ENCODE data around the gene CUX1. TPM values are rescaled to one million over a fixed set of nuclear protein-coding genes. Genes with fewer than 3 reads are reported as not detected.
"Not testable (repeated sequence)": the region's sequence is repeated elsewhere in the genome, so short reads cannot be mapped to it uniquely, and the experiment has no call there.

Gene CUX1
- polyA plus RNA-seq, 3 donors, result 94.4 to 104 (median 98.5) TPM

DNA sequence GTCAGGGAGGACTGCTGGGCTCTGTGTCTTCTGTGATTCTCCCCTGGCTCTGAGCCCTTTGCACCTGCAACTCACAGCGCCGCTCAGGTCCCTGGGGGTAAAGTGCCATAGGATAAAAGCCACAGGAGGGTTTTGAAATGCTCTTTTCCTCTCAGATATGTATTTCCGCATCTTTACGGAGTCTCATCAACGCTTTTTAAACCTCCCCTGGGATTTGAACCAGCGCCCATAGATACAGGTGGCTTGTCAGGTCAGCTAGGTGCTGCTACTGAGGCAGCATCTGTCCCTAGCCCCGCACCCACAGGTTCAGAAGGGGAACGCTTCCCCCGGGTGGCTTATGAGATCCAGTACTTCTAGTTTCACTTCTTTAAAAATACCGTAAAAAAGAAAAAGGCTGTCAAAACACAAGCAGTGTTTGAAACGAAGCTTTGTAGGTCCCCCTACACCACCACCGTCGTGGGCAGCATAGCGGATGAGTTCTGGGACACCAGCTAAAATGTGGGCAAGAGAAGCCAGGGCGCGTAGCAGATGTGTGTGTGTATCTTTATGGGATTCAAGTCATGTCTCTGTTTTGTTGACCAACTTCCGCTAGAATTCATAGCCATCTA, 173.5 kb downstream of the CUX1 start:
- DNase-seq (ENCODE audit: low read depth in 3 of 3, low spot score in 2 of 3), result no peak

DNA sequence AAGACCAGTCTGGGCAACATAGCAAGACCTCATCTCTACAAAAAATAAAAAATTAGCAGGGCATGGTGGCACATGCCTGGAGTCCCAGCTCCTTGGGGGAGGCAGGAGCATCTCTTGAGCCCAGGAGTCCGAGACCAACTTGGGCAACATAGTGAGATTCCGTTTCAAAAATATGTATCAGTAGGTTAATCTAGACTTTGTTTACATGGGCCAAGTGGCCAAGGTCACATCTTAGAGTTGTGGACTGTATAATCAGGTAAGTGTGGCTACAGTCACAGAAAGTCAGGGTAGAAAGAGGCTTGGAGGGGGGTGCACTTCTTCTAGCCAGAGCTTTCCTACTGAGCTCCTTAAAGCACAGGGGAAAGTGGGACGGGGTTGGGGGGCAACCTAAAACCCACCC, 174.4 kb downstream of the CUX1 start:
- DNase-seq (ENCODE audit: low read depth in 3 of 3, low spot score in 2 of 3), result no peak

DNA sequence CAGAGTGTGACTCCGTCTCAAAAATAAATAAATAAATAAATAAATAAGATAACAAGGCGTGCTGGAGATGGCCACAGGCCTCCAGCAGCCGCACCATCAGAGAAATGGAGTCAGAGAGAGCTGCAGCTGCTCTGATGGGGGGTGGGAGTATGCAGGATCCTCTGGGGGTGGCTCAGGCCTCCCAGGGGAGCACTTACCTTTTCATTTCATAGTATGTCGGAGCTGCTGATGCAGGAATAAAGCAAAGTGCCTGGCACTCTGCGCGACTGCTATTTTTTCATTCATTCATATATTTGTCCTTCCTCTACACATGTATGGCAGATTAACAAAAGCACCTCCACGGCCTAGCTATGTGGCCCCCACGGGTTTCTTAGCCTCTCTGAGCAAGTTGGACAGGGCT, 175.9 kb downstream of the CUX1 start:
- no peak for DNase-seq (ENCODE audit: low read depth in 3 of 3, low spot score in 2 of 3)

DNA sequence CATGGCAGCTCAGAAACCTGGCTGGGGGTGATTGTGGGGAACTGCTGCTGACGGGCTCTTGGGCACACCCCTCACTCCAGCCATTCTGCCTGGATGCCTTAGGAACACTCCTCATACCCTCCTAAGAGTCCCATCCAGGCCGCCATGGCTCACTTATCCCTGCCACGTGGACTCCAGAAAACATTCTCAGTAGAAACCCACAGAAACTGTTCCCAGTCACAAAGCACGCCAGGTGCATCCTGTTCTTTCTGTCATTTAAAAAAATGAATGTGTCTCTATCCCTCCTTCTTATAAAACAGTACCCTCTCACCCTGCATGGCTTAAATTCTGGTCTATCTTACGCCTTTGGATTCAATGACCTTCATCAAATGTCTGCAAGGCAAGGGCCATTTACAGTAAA, 177.7 kb downstream of the CUX1 start:
- no peak for DNase-seq (ENCODE audit: low read depth in 3 of 3, low spot score in 2 of 3)

DNA sequence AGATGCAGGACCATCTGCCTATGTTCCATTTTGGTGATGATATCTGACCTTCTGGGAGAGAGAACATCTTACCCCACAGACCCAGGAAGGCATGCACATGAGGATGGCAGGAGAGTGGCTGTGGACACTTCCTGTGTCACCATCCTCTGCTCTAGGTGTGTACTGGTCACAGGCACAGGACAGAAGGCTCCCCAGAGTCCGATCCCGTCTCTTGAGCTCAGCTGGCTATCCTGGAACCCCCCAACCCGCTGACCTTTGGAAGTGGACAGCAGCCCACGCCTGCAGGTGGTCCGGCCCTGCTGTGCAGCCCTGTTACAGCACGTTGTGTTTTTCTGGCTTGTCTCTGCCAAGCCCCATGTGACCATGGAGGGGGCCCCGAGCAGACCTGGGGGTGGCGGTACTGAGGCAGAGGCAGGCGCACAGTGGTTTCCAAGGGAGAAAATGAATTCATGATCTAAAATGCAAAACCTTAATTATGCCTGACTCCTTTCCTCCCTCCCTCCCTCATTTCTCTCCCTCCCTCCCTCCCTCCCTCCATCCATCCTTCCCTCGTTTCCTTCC, 178.8 kb downstream of the CUX1 start:
- no peak for DNase-seq (ENCODE audit: low read depth in 3 of 3, low spot score in 2 of 3)

DNA sequence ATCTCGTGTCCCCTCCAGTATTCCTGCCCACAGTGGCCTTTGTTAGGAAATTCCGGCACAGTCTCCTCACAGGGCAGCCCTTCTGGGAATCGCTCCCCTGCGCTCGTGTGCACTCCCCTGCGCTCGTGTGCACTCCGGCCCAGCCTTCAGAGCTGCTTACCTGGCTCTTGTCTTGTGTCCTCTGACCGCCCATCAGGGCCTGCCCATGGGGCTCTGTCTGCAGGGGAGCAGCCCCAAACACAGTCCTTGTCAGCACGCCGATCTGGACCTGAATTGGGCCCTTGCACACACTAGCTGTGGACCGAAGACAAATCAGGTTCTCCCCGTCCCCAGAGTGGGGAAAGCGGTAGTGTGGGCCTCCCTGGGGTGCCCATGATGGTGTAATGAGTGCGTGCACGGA, 179.4 kb downstream of the CUX1 start:
- DNase-seq (ENCODE audit: low read depth in 3 of 3, low spot score in 2 of 3), result no peak

DNA sequence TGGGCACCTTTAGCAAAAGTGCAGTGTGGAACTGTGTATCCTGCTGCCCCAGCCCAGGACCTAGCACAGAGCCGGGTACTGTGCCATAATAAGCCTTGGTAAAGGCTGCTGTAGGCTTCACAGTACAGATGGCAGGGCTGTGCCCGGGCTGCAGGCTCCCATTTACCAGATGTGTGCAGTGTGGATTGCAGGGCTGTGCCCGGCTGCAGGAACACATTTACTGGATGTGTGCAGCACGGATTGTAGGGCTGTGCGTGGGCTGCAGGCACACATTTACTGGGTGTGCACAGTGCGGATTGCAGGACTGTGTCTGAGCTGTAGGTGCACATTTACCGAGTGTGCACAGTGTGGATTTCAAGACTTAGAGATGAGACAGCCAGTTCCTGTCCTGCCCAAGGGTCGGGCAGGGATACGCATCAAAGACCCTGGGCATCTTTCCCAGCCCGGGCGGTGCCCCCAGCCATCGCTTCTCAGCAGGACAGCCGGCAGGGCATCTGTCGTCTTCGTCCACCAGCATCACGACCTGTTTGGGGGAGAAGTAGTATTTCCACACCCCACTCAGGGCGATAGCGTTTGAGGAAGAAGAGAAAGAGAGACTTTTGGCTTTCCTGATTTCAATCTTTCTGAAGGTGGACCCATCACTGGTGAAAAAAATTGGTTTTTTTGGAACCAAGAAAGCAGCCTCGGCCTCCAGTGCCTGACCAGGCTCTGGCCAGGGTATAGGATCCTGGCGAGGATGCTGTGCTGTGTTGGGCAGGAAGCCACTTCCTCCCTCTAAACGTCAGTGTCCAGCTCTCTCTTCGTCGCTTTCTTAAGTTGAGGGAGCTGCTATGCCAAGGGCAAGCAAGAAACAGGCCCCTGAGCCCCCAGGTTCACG, 180.8 kb downstream of the CUX1 start:
- no peak for DNase-seq (ENCODE audit: low read depth in 3 of 3, low spot score in 2 of 3)

DNA sequence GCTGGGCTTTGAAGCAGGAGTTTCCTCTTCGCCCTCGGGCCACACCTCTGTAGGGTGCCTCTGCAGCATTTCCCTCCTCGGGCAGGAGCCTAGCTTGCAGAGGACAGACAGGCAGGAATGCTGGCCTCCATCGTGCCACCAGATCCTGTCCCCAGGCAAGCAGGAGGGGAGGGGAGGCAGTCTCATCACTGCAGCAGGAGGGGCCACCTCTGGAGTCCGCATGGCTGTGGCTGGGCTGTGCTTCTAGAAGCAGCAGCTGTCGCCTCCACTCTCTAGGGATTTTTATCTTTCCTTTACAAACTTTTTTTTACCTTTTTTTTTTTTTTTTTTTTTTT, 181.4 kb downstream of the CUX1 start:
- no peak for DNase-seq (ENCODE audit: low read depth in 3 of 3, low spot score in 2 of 3)

DNA sequence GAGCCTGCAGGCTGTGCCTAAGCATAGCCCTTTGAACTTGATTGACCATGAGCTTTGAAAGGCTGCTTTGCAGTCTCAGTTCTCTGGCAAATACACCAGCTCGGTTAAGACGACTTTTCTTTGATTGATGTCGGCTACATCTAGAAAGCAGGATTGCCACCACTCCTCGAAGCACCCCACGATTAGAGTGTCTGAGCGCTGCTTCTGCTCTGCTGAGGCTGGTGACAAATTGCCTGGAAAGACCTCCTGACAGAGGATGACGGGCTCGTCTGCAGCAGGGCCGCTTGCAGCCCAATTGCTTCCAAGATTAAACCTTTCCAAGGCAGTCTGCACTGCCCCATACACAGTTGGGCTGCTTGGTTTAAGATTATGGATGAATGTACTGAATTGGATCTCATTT, 182.0 kb downstream of the CUX1 start:
- DNase-seq (ENCODE audit: low read depth in 3 of 3, low spot score in 2 of 3), result no peak

DNA sequence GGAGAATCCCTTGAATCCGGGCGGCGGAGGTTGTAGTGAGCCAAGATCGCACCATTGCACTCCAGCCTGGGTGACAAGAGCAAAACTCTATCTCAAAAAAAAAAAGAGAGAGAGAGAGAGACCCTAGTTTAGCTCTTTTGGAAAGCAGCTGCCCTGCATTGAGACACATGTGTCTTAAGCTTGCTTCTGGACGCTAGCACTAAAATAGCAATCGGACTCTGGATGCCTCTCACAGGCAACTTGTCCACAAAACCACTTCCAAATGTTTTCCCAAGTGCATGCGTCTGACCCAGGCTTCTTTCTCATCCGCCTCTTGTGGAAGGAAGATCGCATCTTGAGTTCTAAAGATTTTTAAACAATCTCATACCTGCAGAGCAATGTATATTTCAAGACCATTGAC, 182.7 kb downstream of the CUX1 start:
- DNase-seq (ENCODE audit: low read depth in 3 of 3, low spot score in 2 of 3), result no peak

DNA sequence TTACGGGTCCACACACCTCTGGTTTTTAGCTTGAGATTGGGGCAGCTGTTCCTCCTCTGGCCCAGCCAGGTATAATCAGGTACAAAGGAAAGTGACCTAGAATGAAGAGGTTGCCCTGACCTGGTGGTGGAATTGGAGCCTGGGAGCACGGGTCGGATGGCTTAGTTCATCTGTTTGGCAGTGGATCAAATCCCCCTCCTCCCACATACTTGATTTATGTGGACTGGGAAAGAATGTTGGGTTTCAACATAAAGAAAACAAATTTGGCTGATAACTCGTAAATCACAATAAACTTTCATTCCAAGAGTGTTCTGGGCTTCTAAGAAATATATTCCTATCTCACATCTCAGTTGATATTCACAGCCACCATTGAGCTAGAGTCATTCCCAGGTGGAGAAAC, 186.8 kb downstream of the CUX1 start:
- DNase-seq (ENCODE audit: low read depth in 3 of 3, low spot score in 2 of 3), result no peak

DNA sequence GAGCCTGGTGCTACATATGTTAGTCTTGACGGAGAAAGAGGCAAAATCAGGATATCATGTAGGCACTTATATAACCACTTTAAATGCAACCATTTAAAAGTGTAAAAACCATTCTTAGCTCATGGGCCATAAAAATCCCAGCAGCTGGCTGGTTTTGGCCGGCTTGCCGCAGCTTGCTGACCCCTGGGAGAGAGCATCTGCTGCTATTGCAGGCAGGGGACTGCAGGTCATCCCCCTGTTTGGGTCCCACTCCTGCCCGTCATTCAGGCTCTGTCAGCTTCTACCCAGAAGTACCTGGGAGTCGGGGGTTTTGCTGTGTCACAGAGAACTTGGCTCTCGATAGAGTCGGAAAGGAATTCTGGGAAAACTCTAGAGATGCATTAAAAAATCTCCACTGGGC, 187.4 kb downstream of the CUX1 start:
- DNase-seq (ENCODE audit: low read depth in 3 of 3, low spot score in 2 of 3), result no peak

DNA sequence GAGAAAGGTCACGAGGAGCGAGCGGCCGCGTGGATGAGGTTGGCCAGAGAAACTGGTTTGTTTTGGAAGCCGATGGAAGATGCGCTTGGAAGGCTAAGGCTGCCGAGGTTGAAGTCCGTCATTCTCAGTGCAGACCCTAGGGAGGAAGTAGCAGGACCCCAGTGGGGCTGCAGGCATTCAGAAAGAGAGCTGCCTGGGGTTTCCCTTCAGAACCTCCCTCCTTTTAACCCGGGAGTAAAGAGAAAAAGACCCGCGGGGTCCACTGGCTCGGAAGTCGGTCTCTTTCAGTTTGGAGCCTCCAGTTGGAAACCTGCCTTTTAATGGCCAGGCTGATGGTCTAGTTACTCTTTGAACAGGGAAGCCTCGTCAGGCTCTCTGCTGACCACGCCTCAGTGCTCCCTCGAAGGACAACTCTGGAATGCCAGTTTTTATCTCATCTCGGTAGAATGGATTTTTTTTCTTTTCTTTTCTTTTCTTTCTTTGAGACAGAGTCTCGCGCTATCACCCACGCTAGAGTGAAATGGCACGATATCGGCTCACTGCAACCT, 188.6 kb downstream of the CUX1 start:
- no peak for DNase-seq (ENCODE audit: low read depth in 3 of 3, low spot score in 2 of 3)

DNA sequence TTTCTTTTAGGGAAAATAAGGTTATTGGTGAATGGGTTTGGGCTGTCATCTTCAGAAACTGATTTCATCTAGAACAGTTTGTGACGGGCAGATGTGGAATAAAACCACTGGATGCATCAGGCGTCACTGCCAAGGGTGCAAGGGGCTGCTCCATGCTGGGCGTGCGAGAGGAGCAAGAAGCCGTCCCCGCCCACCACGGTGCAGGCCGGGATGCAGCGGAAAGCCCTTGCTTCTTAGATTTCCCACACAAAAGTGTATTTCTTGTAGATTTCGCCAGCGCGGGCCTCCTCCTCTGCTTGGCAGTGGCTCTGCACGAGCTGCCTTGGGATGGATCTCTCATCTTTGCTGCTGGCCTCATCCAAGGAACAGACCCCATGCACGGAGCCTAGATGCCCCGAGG, 189.3 kb downstream of the CUX1 start:
- DNase-seq (ENCODE audit: low read depth in 3 of 3, low spot score in 2 of 3), result no peak

DNA sequence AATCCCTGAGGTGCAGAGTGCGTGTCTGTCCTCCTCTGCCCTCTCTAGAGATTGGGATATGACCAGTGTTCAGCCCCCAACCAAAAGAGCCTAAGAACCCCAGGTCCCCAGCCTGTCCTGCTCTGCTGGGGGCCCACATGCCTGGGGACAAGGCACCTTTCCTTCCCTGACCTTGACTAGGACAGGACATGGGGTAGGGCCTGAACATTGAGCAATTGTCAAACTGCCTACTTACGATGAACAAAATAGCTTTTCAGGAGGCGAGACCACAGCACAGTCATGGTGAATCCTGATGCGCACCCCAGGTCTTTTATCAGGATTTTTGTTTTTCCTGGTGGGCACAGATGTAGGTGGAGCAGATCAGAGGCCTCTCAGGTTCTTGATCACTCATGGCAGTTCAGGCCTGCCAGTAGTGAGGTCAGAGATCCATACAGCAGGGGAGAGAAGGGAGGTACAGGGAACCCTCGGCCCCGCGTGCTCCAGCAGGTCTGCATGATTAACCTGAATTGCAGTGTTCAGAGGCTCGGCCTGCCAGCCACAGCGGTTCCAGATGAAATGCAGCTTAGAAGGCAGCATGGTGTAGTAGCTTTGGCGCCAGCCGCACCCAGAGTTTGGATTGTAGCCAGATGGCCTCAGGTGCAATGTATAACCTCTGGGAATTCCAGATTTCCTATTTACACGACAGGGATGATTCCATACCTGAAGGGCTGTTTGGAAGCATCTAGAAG, 191.3 kb downstream of the CUX1 start:
- no peak for DNase-seq (ENCODE audit: low read depth in 3 of 3, low spot score in 2 of 3)

DNA sequence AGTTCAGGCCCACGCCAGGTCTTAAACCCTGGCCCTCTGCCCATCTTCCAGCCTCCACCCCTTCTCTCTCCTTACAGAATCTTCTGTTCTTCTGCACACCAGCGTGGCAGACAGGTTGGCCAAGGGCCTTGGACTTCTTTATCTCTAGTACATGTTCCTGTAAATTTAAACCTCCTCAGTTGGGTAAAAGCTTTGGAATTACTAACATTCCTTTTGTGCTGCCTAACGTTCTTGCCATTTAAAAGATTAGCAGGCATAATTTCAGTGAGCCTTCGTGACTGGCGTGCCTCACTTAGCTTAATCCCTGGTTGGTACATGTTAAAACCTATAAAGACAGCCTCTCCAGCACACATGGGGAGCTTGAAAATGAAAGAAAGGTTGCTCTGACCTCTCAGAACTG, 192.2 kb downstream of the CUX1 start:
- DNase-seq (ENCODE audit: low read depth in 3 of 3, low spot score in 2 of 3), result no peak

DNA sequence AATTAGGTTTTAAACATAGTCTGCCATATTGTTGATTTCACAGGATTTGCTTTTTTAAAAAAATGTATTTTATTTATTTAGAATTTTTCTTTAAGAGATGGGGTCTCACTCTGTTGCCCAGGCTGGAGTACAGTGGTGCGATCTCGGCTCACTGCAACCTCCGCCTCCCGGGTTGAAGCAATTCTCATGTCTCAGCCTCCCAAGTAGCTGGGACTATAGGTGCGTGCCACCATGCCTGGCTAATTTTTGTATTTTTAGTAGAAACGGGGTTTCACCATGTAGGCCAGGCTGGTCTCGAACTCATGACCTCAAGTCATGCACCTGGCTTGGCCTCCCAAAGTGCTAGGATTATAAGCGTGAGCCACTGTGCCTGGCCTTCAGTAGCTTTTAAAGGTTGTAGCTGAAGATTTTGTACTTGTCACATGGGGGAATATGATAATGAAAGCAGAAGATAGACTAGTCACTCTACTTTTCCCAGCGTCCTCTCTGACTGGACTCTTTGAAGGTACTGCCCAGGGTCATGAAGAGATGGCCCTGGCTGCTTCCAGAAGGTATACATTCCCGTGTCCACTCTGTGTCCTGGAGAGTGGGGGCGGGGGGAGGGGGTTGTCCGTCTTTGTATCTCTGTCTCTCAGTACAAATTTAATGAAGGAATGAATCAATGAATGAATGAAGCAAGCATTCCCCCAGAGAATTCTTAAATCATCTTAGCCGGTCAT, 194.8 kb downstream of the CUX1 start:
- DNase-seq (ENCODE audit: low read depth in 3 of 3, low spot score in 2 of 3), result not testable (repeated sequence)

DNA sequence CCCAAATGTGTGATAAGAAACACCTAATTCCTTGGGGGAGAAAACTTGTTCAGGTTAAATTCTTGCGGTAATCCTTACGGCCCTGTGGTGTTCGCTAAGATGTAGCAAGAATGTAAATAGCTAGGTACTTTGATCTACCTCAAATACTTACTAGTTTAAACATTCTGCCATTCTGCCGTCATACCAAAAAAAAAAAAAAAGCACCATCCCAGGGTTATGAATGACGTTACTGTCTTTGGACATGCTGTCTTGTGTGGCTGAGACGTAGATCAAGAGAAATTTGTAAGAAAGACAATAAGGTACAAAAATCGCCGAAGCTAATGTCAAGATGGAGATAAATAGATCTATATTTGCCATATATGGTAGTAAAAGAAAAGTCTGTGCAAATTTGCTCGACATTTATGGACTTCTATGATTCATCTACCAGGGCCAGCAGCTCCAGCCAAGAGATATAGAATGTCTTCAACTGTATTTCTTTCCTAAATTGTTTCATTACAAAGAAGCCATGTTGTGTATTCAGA, 195.6 kb downstream of the CUX1 start:
- DNase-seq (ENCODE audit: low read depth in 3 of 3, low spot score in 2 of 3), result no peak

DNA sequence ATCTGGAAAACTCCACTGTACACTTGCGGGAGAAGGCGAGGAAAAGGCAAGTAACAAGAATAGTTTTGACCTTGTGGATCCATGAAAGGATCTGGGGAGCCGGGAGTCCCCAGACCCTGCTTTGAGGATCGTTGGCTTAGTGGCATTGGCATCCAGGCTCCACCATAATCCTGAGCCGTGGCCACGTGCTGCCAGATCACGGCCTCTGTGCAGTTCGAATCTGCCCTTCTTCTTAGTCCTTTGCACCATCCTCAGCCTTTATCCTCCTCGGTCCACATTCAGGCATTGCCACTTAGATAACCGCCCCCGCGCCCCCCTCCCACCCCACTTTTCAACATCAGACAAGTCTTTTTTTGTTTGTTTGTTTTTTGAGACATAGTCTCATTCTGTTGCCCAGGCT, 201.4 kb downstream of the CUX1 start:
- no peak for DNase-seq (ENCODE audit: low read depth in 3 of 3, low spot score in 2 of 3)

DNA sequence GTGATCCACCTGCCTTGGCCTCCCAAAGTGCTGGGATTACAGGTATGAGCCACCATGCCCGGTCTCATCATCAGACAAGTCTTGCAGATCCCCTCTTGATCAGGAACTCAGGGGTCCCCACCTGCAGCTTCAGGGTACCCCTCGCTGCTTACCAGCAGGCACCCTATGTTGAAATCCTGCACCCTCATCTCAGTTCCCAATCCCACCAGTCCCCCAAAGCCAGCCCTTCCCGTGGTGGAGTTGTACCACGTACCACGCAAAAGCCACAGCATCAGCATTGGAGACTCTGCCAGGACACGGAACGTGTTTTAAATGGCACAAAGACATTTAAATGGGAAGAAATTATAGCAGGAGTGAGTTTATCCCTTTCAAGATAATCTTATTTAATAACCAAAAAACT, 202.0 kb downstream of the CUX1 start:
- DNase-seq (ENCODE audit: low read depth in 3 of 3, low spot score in 2 of 3), result no peak

Measured in right renal cortex interstitium (tissue), 3 donors.